ENCODE results near the gene CCDC57. TPM values are rescaled to one million over a fixed set of nuclear protein-coding genes. Genes with fewer than 3 reads are reported as not detected.

The CCDC57 gene
- total and polyA plus RNA-seq, 2 of the 8 experiments (the other 6 are each of a cell fraction or from before 2014, with no cell fraction given) = 8.4 to 12.9 TPM

GRCh38 chr17:82248815-82249674 lies 36.4 kb upstream of the CCDC57 start:
- no peaks in the 10 kb centered on the region for H3K23me2 ChIP-seq (ENCODE audit: low read depth, low read length)
- no peaks in the 10 kb centered on the region for H3K27me3 ChIP-seq (replicated peaks in 1 of 4; ENCODE audit: control insufficient read depth in 3 of 4, extremely low read depth in 1 of 4, insufficient read depth in 3 of 4, low read length in 3 of 4)
- H3K79me2 ChIP-seq (ENCODE audit: control insufficient read depth in 1 of 2, insufficient read depth in 2 of 2, low read length in 2 of 2) = peaks cover 0 to 29% of the 10 kb centered on the region in 2 experiments; a peak in 1 of 4 replicates
- no peak overlapping the region for H2AFZ ChIP-seq (ENCODE audit: low read length)
- no peak overlapping the region for H3K9ac ChIP-seq (replicated peaks in 1 of 4; ENCODE audit: extremely low read depth in 1 of 4, low read depth in 3 of 4, low read length in 3 of 4)
- H4K20me1 ChIP-seq (replicated peaks in 1 of 2; ENCODE audit: control insufficient read depth in 1 of 2, insufficient read depth in 2 of 2, low read length in 2 of 2) = peaks cover 46 to 52% of the 10 kb centered on the region in 2 experiments
- no peaks in the 10 kb centered on the region for H3K4me1 ChIP-seq (replicated peaks in 1 of 4; ENCODE audit: control insufficient read depth in 3 of 4, insufficient read depth in 4 of 4, low read length in 3 of 4)
- H2BK20ac ChIP-seq (ENCODE audit: low read length) = no peak overlapping the region
- no peak overlapping the region for H4K91ac ChIP-seq (replicated peaks; ENCODE audit: insufficient read length, low read length)
- H3K36me3 ChIP-seq (ENCODE audit: control insufficient read depth in 2 of 4, insufficient read depth in 4 of 4, low read length in 3 of 4) = peaks cover 56 to 95% (median 90%) of the 10 kb centered on the region in 4 experiments
- no peak overlapping the region for H3K4ac ChIP-seq (replicated peaks; ENCODE audit: insufficient read length, low read depth, low read length)
- ChIA-PET POLR2A (ENCODE audit: partially characterized antibody) (interaction anchor here (1.3 to 1.5 kb wide), 3 partner anchors 9 to 19 kb away, joined by 4 read pairs; no protein-coding TSS in a partner anchor), CTCF (ENCODE audit: partially characterized antibody) (interaction anchor here (0.9 kb wide), 2 partner anchors 11 to 32 kb away, joined by 3 read pairs; no protein-coding TSS in a partner anchor)
- TF ChIP-seq HDAC2 (IDR thresholded peaks at IDR 0.05; ENCODE audit: borderline replicate concordance in 1 of 2, low read depth in 2 of 2, low read length in 2 of 2) = no peak
- TF ChIP-seq RXRA (IDR thresholded peaks at IDR 0.05; ENCODE audit: insufficient read depth, low read depth, low read length) = no peak
- TF ChIP-seq RFX5 (IDR thresholded peaks at IDR 0.05; ENCODE audit: borderline replicate concordance, low read depth, low read length) = no peak
- no peak for TF ChIP-seq CHD1 (IDR thresholded peaks at IDR 0.05; ENCODE audit: low read depth, low read length)
- TF ChIP-seq BCL11A (IDR thresholded peaks at IDR 0.05; ENCODE audit: low read depth in 2 of 2, low read length in 2 of 2) = no peak
- no peak for TF ChIP-seq NANOG (IDR thresholded peaks at IDR 0.05; ENCODE audit: insufficient read depth, low read depth, low read length, poor library complexity, severe bottlenecking)
- H3K4me3 ChIP-seq (ENCODE audit: extremely low read depth in 1 of 4, insufficient read depth in 2 of 4, low read depth in 3 of 4, low read length in 4 of 4) = no peak overlapping the region
- no peak overlapping the region for H3K56ac ChIP-seq (replicated peaks; ENCODE audit: insufficient read length, low read depth, low read length)
- DNase-seq (ENCODE audit: low read depth in 1 of 2, low spot score in 2 of 2) = no peak
- H3K79me1 ChIP-seq (ENCODE audit: low read depth, low read length) = peaks cover 26% of the 10 kb centered on the region
- H2AK5ac ChIP-seq (ENCODE audit: low read depth, low read length) = no peak overlapping the region
- H3K9me3 ChIP-seq (ENCODE audit: insufficient read depth in 2 of 2, low read depth in 1 of 2, low read length in 1 of 2) = no peaks in the 10 kb centered on the region
- H4K8ac ChIP-seq (ENCODE audit: extremely low read depth, insufficient read depth, low read length) = no peak overlapping the region
- no peak overlapping the region for H3K18ac ChIP-seq (ENCODE audit: extremely low read depth, low read length)
- no peak for FAIRE-seq
- no peak overlapping the region for H2BK5ac ChIP-seq (ENCODE audit: low read depth, low read length)
- no peak overlapping the region for H4K5ac ChIP-seq (ENCODE audit: insufficient read length, low read depth, low read length)
- no peak overlapping the region for H2BK12ac ChIP-seq (ENCODE audit: low read depth, low read length)
- H2BK15ac ChIP-seq (ENCODE audit: low read length) = no peak overlapping the region
- no peak overlapping the region for H3K4me2 ChIP-seq (ENCODE audit: insufficient read depth in 1 of 2, low read depth in 2 of 2, low read length in 2 of 2)
- H3K14ac ChIP-seq (ENCODE audit: insufficient read length) = no peak overlapping the region
- H3K27ac ChIP-seq (ENCODE audit: low read depth, low read length) = no peak overlapping the region
- 91% methylated on average over 35 of the region's 54 CpGs; no CpG with 5 or more reads in 1 of the 2 experiments for whole genome bisulfite sequencing, 2 experiments (ENCODE audit: extremely low coverage in 1 of 2, insufficient coverage in 1 of 2, insufficient read length in 1 of 2, insufficient replicate concordance in 2 of 2, low coverage in 1 of 2, low lambda C conversion rate in 2 of 2, missing lambda C conversion rate in 1 of 2)
- no peak overlapping the region for H3K23ac ChIP-seq (ENCODE audit: insufficient read length)
- no peak overlapping the region for H2BK120ac ChIP-seq (replicated peaks; ENCODE audit: low read depth, low read length)
